Vagina (tissue), 2 donors: ENCODE data around the gene AP1G2.

Experiments
- CTCF ChIP-seq, 3 experiments: fragments of 450-650 bp in 2 of 3; fragments of 200-600 bp in 1 of 3; sonication (generic) in 1 of 3; IDR thresholded peaks; one replicate each; pipeline ENCODE4 v1.5.1; 2017 to 2019; ENCODE audit warnings: antibody characterized with exemption in 3 of 3, mild to moderate bottlenecking in 2 of 3, moderate library complexity in 2 of 3
- POLR2A ChIP-seq, 2 donors: fragments of 450-650 bp; IDR thresholded peaks; one replicate each; pipeline ENCODE4 v1.6.1; 2017; ENCODE audit warnings: antibody characterized with exemption in 2 of 2, mild to moderate bottlenecking in 2 of 2, moderate library complexity in 2 of 2
- POLR2AphosphoS5 ChIP-seq, 2 donors: sonication (generic); formaldehyde crosslinking; IDR thresholded peaks; one replicate each; pipeline ENCODE4 v1.9.0; 2017; ENCODE audit warnings: antibody characterized with exemption in 2 of 2, mild to moderate bottlenecking in 2 of 2, low read depth in 1 of 2; ENCODE audit not compliant: insufficient read depth in 1 of 2

- peak in 2 of 3 experiments; percentile 38 to 68 for TF ChIP-seq CTCF (IDR thresholded peaks at IDR 0.05)
- TF ChIP-seq POLR2A (IDR thresholded peaks at IDR 0.05): no peak
- TF ChIP-seq POLR2AphosphoS5 (IDR thresholded peaks at IDR 0.05; ENCODE audit: insufficient read depth in 1 of 2, low read depth in 1 of 2): no peak
These were observed 8.3 kb downstream of the AP1G2 start for GRCh38 chr14:23559010-23559925.
